ENCODE measurements around the gene LACRT.

Gene LACRT

DNA sequence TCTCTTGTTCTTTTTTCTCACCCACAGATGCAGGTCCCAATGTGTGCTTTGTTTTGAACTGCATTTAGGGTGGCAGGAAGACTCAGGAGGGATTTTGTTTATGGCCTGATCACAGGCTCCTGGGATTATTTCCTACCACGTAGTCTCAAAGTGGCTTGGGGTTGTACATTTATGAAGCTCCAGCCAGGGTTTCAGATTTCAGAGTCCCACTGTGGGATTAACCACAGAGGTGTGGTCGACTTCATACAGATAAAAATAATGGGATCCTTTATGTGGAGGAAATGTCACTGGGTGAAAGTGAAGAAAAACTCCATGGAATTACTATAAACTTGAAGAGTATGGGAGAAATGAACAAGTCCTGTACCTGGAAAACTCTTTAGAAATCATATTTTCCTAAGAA, 32.0 kb downstream of the LACRT start:
- no peak for DNase-seq (ENCODE audit: low read depth in 3 of 3)

DNA sequence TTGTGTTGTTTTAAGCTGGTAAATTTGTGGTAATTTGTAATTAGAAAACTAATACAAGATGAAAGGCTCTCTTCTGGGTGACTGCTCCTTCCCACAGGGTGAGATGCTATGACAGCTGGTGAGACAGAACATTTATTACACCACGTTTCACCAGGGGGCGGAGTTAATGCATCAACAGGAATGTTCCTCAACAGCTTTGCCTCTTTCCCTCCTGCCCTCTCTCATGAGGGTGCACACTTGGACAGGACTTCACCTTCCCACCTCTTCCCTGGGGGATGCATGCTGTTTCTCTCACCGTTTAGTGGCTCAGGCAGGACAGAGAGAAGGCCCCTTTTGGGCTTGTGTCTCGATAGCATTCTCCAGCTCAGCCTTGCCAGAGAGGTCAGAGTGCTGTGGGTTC, 32.9 kb downstream of the LACRT start:
- DNase-seq (ENCODE audit: low read depth in 3 of 3), result no peak

DNA sequence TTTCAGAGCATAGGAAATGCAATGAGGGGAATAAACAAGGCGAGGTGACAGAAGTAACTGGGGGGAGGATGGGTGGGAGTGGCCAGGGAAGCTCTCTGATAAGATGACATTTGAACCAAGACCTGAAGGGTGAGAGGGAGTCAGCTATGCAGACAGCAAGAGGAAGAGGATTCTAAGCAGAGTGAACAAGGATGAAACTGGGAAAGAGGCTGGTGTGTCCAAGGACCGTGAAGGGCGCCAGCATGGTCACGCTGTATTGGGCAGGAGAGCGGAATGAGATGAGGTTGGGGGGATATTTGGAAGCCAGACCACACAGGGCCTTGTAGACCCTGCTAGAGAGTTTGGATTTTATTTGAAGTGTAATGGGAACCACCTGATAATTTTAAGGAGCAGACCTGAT, 35.7 kb downstream of the LACRT start:
- DNase-seq (ENCODE audit: low read depth in 3 of 3), result no peak

DNA sequence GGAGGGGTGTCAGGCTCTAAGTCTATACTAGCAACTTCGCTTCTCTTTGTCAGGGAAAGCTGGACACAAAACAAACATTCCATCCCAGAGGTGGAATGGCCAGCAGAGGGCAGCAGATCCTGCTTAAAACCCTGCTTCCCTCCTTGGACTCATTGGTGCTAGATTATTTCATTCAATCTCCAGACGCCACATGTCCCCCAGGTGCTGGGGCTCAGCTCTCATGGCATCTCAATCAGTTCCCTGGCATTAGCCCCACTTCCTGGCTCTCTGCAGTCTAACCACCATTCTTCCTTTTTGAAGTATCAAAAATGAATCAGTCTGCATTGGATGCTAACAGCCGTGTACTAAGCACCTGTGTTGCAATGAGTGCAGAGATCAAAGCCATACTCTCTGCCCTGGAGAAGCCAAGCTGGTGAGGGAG, 38.2 kb downstream of the LACRT start:
- peak; percentile 9 to 57 (median 16) for DNase-seq (ENCODE audit: low read depth in 3 of 3)

DNA sequence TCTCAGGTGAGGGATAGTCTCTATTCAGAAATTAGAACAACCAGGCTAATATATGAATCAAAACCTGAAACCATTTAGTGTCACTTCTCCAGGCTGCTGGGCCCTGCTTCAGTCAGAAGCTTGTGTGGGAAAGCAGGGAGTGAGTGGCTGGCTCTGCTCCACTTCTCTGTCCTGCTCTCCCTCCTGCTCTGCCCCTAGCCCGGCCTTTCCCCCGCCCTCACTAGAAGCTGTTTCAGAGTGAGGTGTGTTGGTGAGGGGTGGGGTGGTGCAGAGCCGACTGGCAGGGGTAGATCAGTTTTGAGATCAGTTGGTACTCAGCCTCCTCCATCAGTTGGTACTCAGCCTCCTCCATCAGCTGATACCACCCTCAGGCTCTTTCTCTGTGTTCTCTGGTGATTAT, 39.2 kb downstream of the LACRT start:
- DNase-seq (ENCODE audit: low read depth in 3 of 3), result no peak

DNA sequence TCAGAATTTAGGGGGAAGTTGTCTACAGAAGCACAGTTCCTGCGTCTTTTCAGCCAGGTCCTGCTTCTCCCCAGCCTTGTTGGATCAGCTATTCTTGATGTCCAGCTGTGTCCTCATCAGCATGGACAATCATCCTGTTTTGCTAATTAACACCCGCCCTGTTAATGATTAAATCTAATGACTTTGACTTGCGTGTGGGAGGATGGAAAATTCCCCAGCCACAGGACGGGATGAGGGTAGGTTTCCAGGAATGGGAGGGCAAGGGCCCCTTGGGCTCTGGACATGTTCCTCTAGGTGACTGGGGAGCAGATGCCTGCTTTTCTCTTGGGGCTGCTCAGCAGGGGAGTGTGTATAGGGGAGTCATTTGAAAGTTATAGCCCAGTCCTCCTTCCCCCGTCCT, 41.0 kb downstream of the LACRT start:
- DNase-seq (ENCODE audit: low read depth in 3 of 3), result no peak

DNA sequence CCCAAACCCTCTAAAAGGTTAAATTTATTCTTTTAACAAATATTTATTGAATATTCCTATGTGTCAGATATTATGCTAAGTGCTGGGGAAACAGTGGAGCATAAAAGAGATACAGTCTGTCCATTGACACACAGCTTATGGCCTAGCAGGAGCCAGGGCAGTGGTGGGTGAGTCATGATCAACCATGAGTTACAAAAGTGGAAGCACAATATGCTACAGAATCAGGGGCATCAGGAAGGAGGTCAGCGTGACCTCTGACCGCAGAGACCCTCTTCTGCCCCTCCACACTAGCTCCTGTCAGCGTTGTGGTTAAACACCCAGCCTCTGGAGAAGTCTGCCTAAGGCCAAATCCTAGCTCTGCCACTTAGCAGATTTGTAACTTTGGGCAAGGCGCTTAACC, 41.6 kb downstream of the LACRT start:
- DNase-seq (ENCODE audit: low read depth in 3 of 3), result no peak

DNA sequence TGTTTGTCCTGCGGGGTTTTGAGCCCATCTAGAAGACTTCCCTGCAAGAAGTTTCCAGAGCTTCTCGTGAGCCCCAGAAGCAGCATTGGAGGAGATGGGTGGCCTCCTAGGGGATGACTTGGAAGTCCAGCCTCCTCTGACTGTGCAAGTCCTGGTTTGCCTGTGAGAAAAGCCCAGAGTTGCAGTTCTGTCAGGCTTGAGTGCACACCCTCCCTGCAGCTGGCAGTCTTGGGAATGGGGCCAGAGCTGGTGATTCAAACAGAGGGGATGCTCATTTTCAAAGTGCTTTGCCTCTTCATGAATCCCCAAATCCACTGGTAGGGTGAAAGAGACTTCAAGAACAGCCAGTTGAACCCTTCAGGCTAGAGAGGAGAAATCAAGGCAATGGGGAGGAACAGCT, 42.4 kb downstream of the LACRT start:
- no peak for DNase-seq (ENCODE audit: low read depth in 3 of 3)

DNA sequence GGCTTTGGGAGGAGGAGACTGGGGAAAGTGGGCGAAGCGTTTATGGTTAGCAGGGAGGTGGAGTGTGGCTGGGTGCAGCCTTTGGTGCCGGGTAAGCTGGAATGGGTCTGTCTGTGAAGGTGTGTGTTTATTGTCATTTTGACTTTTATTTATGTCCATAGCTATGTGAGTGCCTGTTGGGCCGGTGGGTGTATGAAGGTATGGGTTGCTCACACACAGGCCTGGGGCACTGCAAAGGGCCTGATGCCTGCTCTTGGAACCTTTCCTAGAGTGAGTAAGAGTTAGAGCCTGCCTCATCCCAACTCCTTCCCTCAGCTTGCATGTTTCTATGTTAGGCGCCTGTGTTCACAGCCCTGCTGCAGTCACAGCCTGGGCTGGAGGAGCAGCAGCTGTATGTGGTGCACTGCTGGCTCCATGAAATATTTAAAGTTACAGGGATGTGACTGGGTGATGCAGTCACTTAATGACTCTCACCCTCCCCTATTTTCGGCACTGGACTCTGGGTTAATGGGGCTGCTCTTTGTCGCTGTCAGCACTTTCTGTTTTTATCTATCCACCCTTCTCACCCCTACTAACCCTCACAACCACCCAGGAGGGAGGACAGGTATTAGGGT, 43.6 kb downstream of the LACRT start:
- no peak for DNase-seq (ENCODE audit: low read depth in 3 of 3)

DNA sequence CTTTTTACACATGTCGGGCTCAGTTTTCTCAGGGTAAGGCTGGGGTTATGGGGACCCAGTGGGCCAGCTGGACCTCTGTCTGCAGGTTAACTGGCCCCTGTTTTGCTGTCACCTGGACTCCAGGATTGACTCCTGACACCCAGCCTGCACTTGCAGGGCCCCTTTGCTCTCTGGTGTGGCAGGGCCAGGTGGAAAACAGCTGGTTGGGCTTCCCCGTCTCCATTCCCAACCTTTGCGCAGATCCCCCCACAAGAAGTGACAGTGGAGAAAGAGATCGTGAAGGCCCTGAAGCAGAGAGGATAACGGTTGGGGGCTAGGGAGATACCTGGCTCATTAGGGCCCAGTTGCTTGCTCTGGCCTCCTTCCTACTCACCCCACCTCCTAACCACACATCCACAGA, 44.7 kb downstream of the LACRT start:
- no peak for DNase-seq (ENCODE audit: low read depth in 3 of 3)

DNA sequence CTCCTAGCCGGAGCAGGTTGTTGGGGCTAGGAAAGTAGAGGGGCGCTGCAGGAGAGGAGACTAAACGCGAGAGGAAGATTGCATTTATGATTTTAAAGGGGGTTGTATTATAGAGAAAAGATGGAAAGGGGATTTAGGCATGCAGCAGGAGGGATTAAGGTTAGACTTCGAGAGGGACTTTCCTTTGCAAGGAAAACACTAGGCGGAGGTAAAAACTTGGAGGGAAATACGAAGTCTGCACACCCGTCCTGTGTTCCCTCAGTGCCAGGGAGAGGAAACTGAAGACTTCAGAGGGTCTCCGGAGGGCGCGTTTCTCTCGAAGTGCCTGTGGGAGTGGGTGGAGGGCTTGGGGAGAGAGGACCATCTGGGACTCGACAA, 45.8 kb downstream of the LACRT start:
- DNase-seq (ENCODE audit: low read depth in 3 of 3), result no peak

DNA sequence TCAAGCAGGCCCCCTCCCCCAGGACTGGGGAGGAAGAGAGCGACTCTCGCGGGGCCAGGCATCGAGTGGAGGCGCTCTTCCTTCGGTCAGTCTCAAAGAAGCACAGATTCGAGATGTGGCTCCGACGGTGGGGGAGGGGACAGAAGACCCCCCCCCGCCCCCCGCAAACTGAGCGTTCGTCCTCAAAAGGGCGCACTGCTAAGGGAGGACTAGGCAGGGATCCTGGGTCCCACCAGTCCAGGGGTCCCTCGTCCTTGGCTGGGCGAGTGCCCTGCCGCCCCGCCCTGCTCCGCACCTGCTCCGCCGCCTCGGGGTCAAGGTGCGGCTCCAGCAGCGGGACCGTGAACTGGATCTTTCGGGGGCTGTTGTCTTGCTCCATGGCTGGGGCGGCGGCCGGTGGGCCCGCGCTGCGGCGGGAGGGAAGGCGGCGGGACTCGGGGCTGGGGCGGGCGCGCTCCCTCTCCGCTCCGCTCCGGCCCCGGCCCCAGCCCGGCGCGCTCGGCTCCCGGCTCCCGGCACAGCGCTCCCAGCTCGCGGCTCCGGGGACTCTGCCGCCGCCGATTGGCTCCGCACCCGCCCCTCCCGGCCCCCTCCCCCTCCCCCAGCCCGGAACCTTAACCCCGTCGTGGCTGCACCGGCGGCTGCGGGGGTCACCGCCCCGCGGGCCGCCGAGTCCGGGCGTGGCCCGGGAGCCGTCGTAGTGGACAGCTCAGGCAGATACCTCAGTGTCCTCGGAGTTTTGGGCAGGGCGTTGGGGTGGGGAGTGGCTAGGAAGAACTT, 46.4 kb downstream of the LACRT start, which contains the start of gene PPP1R1A:
Gene PPP1R1A, minus strand, starts transcription at position 550 of the 780 bp plus-strand sequence. Its CDS starts 171 bp downstream, at position 379.
- no peak for DNase-seq (ENCODE audit: low read depth in 3 of 3)

DNA sequence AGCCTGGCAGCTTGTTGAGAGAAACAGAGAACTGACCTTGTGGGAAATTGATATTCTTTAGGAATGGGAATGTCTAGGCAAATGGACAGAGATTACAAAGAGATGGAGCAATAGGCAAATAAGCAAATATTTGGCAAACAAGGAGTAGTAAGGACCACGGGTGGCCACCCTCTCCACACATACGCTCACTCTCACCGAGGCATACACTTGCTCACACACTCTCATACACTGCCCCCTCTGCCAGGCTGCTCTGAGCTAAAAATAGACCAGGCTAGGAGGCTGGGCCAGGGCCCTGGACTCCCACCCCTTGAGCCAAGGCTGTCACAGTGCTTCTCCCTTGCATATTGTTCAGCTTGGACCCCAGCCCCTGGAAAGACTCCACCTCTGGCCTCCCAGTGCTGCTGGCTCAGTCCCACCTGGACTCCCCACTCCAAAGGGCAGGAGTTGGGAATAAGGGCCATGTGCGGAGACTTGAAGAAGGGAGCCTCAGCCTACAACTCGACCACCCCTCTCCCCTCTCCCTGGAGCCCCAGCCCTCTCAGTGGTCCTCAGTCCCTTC, 47.3 kb downstream of the LACRT start:
- DNase-seq (ENCODE audit: low read depth in 3 of 3), result no peak

DNA sequence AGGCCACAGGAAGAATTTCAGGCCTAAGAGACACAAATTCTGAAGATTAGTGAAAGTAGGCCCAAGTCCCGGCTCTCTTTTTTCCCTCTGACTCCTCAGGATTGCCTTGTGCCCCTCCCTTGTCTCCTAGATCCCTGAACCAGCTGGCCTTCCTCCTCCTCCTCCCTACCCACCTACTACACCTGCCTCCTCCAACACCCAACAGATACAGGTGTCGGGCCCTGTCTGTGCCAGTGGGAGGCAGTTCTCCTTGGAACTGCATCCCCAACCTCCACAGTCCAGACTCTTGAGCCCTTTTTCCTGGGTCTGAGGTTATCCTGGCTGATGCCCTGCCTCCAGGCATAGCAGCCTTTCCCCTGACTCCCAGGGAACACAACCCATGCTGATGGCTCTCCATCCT, 48.1 kb downstream of the LACRT start:
- no peak for DNase-seq (ENCODE audit: low read depth in 3 of 3)

DNA sequence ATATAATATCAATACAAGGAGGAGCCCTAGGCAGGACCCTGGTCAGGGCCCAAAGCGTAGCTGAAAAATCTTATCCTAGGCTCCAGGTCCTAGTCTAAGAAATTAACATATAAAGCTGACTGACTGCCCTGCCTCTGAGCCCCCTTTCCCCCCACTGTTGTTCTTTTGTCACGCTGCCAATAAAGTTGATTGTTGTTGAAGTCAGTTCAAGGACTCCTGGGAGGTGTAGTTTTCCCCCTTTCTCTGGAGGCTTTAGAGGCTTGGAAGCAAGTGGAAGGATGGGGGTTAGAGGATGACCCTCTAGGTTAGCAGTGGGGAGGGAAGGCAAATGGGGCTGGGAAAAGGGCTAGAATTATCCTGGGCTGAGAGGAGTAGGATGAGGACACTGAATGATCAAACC, 49.5 kb downstream of the LACRT start:
- no peak for DNase-seq (ENCODE audit: low read depth in 3 of 3)

DNA sequence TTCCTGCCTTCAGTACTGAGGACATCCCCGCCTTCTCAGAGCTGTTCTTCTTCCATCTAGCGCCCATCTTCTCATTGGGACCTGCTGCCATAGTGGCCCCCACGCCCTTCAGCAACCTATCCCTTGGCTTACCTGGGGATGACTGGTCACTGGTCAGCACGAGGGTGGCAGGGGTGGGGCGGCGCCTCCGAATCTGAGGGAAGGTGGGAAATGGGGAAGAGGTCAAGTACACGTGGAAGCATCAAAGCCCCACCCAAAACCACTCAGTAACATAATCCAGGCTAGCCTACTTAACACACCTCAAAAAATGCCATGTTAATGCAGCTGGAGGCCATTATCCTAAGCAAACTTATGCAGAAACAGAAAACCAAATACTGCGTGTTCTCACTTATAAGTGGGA, 50.6 kb downstream of the LACRT start:
- no peak for DNase-seq (ENCODE audit: low read depth in 3 of 3)

DNA sequence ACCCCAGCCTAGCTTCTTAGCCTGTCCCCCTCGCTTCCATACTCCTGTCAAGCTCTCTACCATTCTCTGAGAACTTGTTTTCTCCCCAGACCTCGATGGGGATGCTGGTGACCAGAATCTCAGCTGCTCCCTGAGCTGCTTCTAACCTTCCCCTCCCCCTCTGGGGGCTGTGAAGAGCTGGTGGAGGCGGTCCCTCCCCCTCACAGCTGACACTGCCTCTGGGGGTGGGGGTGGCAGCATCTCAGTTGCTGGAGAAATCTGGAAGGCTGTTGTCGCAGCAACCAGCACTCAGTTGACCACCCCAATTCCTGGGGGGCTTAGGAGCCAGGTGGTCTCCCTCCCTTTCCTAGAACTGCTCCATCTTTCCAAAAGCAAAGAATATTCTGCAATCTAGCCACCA, 51.0 kb downstream of the LACRT start:
- DNase-seq (ENCODE audit: low read depth in 3 of 3), result no peak

DNA sequence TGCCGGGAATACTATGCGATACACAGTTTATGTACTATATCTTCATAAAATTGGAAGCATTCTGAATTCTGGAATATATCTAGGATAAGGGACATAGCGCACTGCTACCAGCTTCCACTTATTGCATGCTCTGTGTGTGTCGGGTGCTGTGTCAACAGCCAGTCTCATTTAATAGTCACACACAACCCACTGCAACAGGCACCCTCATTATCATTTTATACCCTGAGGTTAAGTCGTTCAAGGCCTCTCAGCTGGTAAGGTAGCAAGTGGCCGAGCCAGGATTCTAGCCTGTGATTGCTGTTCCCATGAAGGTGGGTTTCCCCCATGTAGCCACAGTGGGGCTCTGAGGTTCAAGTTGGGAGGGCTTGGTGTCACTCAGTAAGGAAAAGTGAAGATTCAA, 53.3 kb downstream of the LACRT start:
- no peak for DNase-seq (ENCODE audit: low read depth in 3 of 3)

Data from stimulated activated CD4-positive, alpha-beta T cell treated with anti-CD3 and anti-CD28 coated beads, TNF-alpha, amount 100 ng/mL, for 24 hours (primary cell).